ENCODE data around the gene NEK4.

DNA sequence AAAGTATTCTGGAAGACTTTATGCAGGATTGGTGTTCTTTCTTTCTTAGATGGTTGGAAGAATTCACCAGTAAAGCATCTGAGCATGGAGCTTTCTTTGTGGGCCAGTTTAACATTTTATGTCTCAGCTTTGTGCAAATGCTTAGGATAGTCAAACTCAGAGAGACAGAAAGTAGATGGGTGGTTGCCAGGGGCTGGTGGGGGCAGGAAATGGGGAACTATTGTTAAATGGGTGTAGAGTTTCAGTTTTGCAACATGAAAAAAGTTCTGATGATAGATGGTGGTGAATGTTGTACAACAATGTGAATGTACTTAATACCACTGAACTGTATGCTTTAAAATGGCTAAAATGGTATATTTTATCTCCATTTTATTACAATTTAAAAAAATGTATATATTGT, 40.1 kb downstream of the NEK4 start:
- TF ChIP-seq CTCF (IDR thresholded peaks at IDR 0.05) (no peak), POLR2A (IDR thresholded peaks at IDR 0.05) (no peak)
